GM10248 (cell line): ENCODE results near the gene IL16.

Experiments
- CTCF ChIA-PET: fragments of 300-600 bp; sonication (Branson Sonifier 250); formaldehyde crosslinking; extraction: SDS; loops from one replicate; lab custom pipeline; 2021; ENCODE audit warnings: antibody characterized with exemption; lab: Yijun Ruan, JAX
- POLR2A ChIA-PET: fragments of 350-650 bp; sonication (Branson Sonifier 250); formaldehyde crosslinking; extraction: SDS; loops from one replicate; lab custom pipeline; 2020; ENCODE audit warnings: antibody characterized with exemption; lab: Yijun Ruan, JAX
- DNase-seq: peaks from one replicate; pipeline ENCODE4 v3.0.0; 2012; ENCODE audit errors: extremely low spot score
- TF ChIP-seq, protein P1 (sequence below): IDR thresholded peaks from 2 replicates; pipeline ENCODE4 v1.5.1; 2012; ENCODE audit warnings: mild to moderate bottlenecking, low read depth; ENCODE audit errors: extremely low read depth, missing control alignments, control extremely low read depth

The IL16 gene

DNA sequence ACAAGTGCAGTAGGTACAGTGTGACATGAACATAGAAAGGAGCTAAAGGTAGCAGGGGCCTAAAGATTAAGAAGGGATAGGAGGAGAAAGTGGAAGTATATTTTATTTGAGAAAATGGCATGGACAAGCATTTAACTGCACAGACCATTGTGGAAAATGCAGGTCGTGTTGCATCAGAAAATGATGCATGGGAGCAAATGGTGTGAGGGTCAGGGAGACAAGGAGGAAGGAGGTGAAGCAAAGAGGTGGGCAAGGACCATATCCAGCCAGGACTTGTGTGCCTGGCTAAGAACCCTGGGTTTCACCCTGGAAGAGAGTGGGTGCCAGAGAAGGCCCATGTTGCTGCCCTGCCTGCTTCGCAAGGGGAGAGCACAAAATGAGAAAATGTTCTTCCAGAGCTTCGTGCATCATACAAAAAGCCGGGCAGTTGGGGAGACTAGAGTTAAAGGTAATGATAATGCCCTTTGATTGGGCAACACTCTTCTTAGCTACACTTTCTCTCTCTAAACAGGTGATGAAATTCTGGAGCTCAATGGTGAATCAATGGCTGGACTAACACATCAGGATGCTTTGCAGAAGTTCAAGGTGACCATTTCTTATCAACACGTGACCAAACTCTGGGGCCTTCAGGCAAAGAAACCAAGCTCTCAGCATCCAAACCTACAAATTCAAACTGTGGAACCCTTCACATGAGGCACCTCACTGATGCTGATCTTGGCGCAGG is 81.8 kb downstream of the IL16 start:
- POLR2A ChIA-PET: no interaction called here
- no peak for DNase-seq
- CTCF ChIA-PET: interaction anchor here (1.0 to 8.7 kb wide), 7 partner anchors 12 to 131 kb away, joined by 3 to 73 read pairs (median 4); no protein-coding TSS in a partner anchor
- TF ChIP-seq, protein P1, sequence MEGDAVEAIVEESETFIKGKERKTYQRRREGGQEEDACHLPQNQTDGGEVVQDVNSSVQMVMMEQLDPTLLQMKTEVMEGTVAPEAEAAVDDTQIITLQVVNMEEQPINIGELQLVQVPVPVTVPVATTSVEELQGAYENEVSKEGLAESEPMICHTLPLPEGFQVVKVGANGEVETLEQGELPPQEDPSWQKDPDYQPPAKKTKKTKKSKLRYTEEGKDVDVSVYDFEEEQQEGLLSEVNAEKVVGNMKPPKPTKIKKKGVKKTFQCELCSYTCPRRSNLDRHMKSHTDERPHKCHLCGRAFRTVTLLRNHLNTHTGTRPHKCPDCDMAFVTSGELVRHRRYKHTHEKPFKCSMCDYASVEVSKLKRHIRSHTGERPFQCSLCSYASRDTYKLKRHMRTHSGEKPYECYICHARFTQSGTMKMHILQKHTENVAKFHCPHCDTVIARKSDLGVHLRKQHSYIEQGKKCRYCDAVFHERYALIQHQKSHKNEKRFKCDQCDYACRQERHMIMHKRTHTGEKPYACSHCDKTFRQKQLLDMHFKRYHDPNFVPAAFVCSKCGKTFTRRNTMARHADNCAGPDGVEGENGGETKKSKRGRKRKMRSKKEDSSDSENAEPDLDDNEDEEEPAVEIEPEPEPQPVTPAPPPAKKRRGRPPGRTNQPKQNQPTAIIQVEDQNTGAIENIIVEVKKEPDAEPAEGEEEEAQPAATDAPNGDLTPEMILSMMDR: no peak

DNA sequence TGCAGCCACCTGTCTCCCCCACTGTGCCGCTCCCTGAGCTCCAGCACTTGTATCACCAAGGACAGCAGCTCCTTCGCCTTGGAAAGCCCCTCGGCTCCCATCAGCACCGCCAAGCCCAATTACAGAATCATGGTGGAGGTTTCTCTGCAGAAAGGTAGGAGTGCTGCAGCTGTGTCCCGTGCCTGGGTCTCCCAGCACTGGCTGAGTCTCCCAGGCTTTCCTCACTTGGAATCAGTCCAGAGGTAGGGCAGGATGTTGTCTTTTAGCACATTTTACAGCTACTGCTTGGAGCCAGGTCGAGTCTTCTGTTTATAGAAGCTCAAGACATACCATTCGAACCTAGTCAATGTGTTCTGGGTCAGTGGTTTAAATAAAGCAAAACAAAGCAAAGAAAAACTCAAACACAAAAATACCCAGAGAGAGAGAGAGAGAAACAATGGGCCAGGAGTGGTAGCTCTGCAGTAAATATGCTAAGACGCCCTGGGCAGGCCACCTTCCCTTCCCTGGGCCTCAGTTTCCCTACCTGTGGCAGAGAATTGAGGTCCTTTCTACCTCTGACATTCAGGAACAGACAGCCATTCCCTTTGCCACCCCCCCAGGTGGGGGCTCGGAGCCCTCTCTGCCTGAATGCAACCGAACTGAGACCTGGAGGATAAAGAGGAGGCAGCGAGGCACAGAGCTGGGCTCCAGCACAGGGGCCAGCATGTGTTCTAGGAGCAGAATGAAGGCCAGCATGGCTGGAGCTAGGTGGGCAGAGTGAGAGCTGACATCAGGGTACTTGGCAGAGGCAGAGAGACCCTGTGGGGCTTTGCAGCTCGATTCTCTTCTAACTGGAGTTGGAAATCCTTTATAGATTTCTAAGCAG is 83.2 kb downstream of the IL16 start:
- no peak for DNase-seq
- POLR2A ChIA-PET: no interaction called here
- CTCF ChIA-PET: interaction anchor here (1.1 to 8.7 kb wide), 9 partner anchors 12 to 130 kb away, joined by 3 to 73 read pairs (median 5); no protein-coding TSS in a partner anchor
- TF ChIP-seq, protein P1: no peak

DNA sequence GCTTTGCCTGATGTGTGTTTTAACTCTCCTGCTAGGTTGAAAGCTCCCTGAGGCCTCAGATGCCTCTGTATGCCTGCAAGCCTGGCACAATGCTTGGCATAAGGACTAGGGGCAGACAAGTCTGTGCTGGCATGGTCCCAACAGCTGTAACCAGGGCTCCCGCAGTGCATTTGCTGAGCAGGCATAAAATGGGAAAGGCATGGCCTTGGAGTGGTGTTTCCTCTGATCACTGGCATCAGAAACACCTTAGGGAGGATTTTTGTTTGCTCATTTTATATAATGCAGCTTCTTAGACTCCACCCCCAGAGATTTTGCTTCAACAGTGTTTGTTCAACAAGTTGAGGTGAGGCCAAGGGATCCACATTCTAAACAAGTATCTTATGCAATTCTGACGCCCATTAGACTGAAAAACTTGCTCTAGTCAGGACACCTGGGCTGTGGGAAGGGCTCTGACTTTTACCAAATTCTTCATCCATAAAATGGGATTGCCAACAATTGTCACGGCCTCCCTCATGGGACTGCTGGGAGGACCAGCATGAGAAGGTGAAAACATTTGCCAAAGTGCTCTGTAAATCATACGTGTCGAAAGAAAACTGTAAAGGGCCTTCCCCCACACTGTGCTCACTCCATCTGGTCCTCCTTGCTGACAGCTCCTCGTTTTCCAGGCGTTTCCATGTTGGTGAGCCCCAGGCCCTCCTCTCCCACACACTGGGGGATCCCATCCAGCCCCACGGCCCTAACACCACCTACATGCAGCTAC is 84.2 kb downstream of the IL16 start:
- POLR2A ChIA-PET: no interaction called here
- CTCF ChIA-PET: interaction anchor here (1.2 to 8.7 kb wide), 7 partner anchors 11 to 119 kb away, joined by 3 to 73 read pairs (median 6); no protein-coding TSS in a partner anchor
- TF ChIP-seq, protein P1: no peak
- no peak for DNase-seq

DNA sequence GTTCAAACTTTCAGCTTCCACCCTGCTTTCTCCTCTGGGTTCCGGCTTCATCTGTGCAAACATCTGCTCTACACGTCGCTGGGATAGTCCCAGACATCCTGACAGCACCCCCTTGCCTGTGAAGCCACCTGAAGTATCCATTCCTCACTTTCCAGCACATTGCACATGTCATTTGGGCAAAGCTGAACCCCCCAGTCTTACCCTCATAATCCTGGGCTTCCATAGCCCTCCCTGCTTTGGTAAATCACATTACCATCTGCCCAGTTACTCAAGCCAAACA is 84.7 kb downstream of the IL16 start:
- no peak for DNase-seq
- TF ChIP-seq, protein P1: no peak
- ChIA-PET POLR2A (no interaction called here), CTCF (interaction anchor here (1.4 to 8.7 kb wide), 3 partner anchors 10 to 20 kb away, joined by 3 to 73 read pairs (median 35); no protein-coding TSS in a partner anchor)

DNA sequence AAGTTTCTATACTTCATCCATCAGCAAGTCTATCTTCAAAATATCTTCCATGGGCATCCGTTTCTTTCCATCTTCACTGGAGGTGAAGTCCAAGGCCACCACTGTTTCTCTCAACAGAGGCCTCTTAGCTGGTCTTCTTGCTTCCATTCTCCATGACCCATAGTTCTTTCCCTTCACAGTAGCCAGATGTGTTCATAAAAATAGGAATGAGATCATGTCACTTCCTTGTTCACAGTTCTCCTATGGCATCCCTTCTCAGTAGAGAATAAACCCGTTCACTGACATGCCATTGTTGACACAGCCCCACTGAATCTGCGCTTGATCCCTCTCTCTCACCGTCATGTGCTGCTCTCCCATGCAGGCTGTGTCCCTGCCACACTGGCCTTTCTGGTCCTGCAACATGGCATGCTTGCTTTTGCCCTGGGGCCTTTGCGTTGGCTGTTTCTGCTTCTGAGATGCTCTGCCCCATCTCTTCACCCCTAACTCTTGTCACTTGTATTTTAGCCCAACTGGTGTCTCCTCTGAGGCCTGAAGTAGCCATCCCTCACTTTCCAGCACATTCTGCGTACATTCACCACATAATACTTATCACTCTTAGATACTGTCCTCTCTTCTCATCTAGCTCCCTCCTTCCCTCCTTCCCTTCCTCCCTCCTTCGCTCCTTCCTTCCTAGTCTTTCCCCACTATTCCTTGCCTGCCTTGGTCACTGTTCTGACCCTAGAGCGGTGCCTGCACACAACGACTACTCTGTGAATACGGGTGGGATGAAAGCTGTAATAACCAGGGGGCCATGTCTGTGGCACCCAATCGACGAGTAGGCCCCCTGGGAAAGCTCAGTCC is 85.3 kb downstream of the IL16 start:
- CTCF ChIA-PET: interaction anchor here (0.7 to 8.7 kb wide), 8 partner anchors 9 to 119 kb away, joined by 3 to 73 read pairs (median 9); no protein-coding TSS in a partner anchor
- POLR2A ChIA-PET: no interaction called here
- no peak for DNase-seq
- TF ChIP-seq, protein P1: no peak
